HEK293T (cell line): ENCODE data around the gene PCDHGC5.

Source experiments
- ARNT ChIP-seq: fragments of 450-650 bp; IDR thresholded peaks from 2 replicates; pipeline ENCODE4 v1.6.1; 2017; ENCODE audit warnings: mild to moderate bottlenecking
- BHLHE40 ChIP-seq: fragments of 450-650 bp; IDR thresholded peaks from 2 replicates; pipeline ENCODE4 v1.6.1; 2016; ENCODE audit warnings: mild to moderate bottlenecking, moderate library complexity, borderline replicate concordance
- CTBP1 ChIP-seq: fragments of 450-650 bp; IDR thresholded peaks from 2 replicates; pipeline ENCODE4 v1.6.1; 2016; ENCODE audit warnings: borderline replicate concordance
- ELF4 ChIP-seq: fragments of 450-650 bp; IDR thresholded peaks from 2 replicates; pipeline ENCODE4 v1.6.1; 2017; ENCODE audit warnings: antibody characterized with exemption
- FOXA1 ChIP-seq: fragments of 450-650 bp; IDR thresholded peaks from 2 replicates; pipeline ENCODE4 v1.6.1; 2016; ENCODE audit warnings: mild to moderate bottlenecking
- FOXK2 ChIP-seq: fragments of 450-650 bp; IDR thresholded peaks from 2 replicates; pipeline ENCODE4 v1.6.1; 2016; ENCODE audit warnings: mild to moderate bottlenecking
- FOXM1 ChIP-seq: fragments of 450-650 bp; IDR thresholded peaks from 2 replicates; pipeline ENCODE4 v1.6.1; 2017; ENCODE audit warnings: mild to moderate bottlenecking, borderline replicate concordance
- L3MBTL2 ChIP-seq: fragments of 450-650 bp; conservative IDR thresholded peaks from 2 replicates; pipeline ENCODE4 v1.6.1; 2016; ENCODE audit warnings: mild to moderate bottlenecking
- LEF1 ChIP-seq: fragments of 450-650 bp; IDR thresholded peaks from 2 replicates; pipeline ENCODE4 v1.6.1; 2017; ENCODE audit warnings: mild to moderate bottlenecking, borderline replicate concordance
- NFRKB ChIP-seq: fragments of 450-650 bp; IDR thresholded peaks from 2 replicates; pipeline ENCODE4 v1.6.1; 2016; ENCODE audit warnings: mild to moderate bottlenecking, moderate library complexity
- SP1 ChIP-seq: fragments of 450-650 bp; IDR thresholded peaks from 2 replicates; pipeline ENCODE4 v1.6.1; 2017
- SUZ12 ChIP-seq: fragments of 450-650 bp; IDR thresholded peaks from 2 replicates; pipeline ENCODE4 v1.6.1; 2016; ENCODE audit warnings: mild to moderate bottlenecking
- TARDBP ChIP-seq: fragments of 450-650 bp; IDR thresholded peaks from 2 replicates; pipeline ENCODE4 v1.6.1; 2016
- TF ChIP-seq, protein P1 (sequence below): fragments of 450-650 bp; IDR thresholded peaks from 2 replicates; pipeline ENCODE4 v1.6.1; 2016

DNA sequence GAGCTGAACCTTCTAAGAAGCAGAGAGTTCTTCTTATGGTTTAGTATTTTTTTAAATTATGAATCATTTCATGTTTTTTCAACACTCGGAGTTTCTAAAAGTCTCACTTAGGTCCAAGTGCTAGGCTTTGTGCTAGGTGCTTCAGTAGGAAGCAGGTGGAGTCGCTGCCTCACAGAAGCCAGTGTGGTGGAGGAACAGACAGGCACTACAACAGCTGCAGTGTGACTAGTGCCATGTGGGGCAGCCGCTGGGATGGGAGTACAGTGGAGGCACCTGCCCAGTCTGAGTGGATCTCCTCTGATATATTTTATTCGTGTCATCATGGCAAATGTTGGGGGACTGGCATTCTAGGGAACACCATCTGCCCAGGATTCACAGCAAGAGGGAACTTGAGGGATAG, 15.3 kb downstream of the PCDHGC5 start:
- TF ChIP-seq ARNT = no peak
- no peak for TF ChIP-seq SUZ12
- no peak for TF ChIP-seq CTBP1
- TF ChIP-seq BHLHE40 = no peak
- no peak for TF ChIP-seq FOXM1
- no peak for TF ChIP-seq SP1
- TF ChIP-seq L3MBTL2 = no peak
- TF ChIP-seq LEF1 = no peak
- no peak for TF ChIP-seq ELF4
- TF ChIP-seq FOXA1 = no peak
- no peak for TF ChIP-seq NFRKB
- no peak for TF ChIP-seq TARDBP
- TF ChIP-seq, protein P1, sequence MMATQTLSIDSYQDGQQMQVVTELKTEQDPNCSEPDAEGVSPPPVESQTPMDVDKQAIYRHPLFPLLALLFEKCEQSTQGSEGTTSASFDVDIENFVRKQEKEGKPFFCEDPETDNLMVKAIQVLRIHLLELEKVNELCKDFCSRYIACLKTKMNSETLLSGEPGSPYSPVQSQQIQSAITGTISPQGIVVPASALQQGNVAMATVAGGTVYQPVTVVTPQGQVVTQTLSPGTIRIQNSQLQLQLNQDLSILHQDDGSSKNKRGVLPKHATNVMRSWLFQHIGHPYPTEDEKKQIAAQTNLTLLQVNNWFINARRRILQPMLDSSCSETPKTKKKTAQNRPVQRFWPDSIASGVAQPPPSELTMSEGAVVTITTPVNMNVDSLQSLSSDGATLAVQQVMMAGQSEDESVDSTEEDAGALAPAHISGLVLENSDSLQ = no peak
- TF ChIP-seq FOXK2 = no peak
